ENCODE data around the gene GAD2.

- TF ChIP-seq CTCF (IDR thresholded peaks at IDR 0.05) (no peak), POLR2A (IDR thresholded peaks at IDR 0.05) (no peak)
Measured at GRCh38 chr10:26274391-26274790, 57.8 kb downstream of the GAD2 start.

Measured in Peyer's patch (tissue), 4 donors.